ENCODE data around the gene STK31.
"Not testable (repeated sequence)": the region's sequence is repeated elsewhere in the genome, so short reads cannot be mapped to it uniquely, and the experiment has no call there.

DNA sequence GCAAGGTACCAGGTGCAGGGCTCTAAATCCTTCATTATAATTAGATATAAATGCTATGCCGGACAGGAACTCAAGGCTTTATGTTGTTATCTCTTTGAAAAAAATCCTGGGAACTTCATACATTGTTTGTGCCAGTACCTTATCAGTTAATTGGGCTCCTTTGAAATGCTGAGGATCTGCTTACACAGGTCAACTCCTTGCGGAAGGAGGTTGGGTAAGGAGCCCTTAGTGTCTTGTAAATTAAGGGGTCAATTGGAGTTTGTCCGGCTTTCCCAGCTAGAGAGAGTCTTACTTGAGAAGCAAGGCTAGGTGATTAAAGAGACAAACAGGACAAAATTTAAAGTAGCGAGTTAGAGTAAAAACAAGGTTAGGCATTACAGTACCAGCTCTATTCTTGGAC is 14.1 kb downstream of the STK31 start:
- TF ChIP-seq CTCF (conservative IDR thresholded peaks at IDR 0.05 in 1 of 2, IDR thresholded peaks at IDR 0.05 in 1 of 2; ENCODE audit: extremely low read depth in 1 of 2, insufficient read depth in 1 of 2, low read depth in 1 of 2, low read length in 2 of 2); EZH2 (IDR thresholded peaks at IDR 0.05; ENCODE audit: borderline replicate concordance, low read length): not testable (repeated sequence)

Measured in mammary epithelial cell (primary cell).